Naive thymus-derived CD8-positive, alpha-beta T cell (primary cell): ENCODE data around the gene AIP. TPM values are rescaled to one million over a fixed set of nuclear protein-coding genes. Genes with fewer than 3 reads are reported as not detected.

ENCODE experiments used
- ATAC-seq, 2 donors: fragments of 150-1000 bp; cut with Tn5 transposase in 1 of 2; sonication (Bioruptor Pico), chemical (Tn5 transposase) in 1 of 2; 1 replicate in 1 of 2; 2 replicates in 1 of 2; pipeline ENCODE4 v1.10.0; 2021; ENCODE audit warnings: mild to moderate bottlenecking in 2 of 2, moderate library complexity in 2 of 2
- POLR2A ChIA-PET: fragments of 350-600 bp; sonication (Branson Sonifier 250); formaldehyde crosslinking; loops from one replicate; lab custom pipeline; 2021; ENCODE audit warnings: antibody characterized with exemption; lab: Charles Lee
- DNase-seq, 10 donors: peaks; one replicate each; pipeline versions ENCODE4 v3.0.0 to v3.0.0-alpha.2; 2020 to 2022
- H3K27ac Mint-ChIP-seq, 10 donors: one replicate each; pipeline ENCODE4 v1.8.0; 2020 to 2022; ENCODE audit warnings: mild to moderate bottlenecking in 10 of 10, mixed read lengths in 10 of 10, moderate library complexity in 4 of 10, inconsistent platforms in 1 of 10
- H3K27me3 Mint-ChIP-seq, 5 donors: one replicate each; pipeline ENCODE4 v1.8.0; 2021 to 2022; ENCODE audit warnings: mixed read lengths in 5 of 5
- H3K36me3 Mint-ChIP-seq, 3 donors: one replicate each; pipeline ENCODE4 v1.8.0; 2020 to 2022; ENCODE audit warnings: mixed read lengths in 3 of 3, mild to moderate bottlenecking in 2 of 3, inconsistent platforms in 1 of 3
- H3K4me1 Mint-ChIP-seq, 4 donors: one replicate each; pipeline ENCODE4 v1.8.0; 2021 to 2022; ENCODE audit warnings: mixed read lengths in 4 of 4
- H3K4me3 Mint-ChIP-seq, 10 donors: one replicate each; pipeline ENCODE4 v1.8.0; 2020 to 2022; ENCODE audit warnings: mild to moderate bottlenecking in 10 of 10, mixed read lengths in 10 of 10, moderate library complexity in 6 of 10, inconsistent platforms in 1 of 10
- H3K9me3 Mint-ChIP-seq, 9 donors: one replicate each; pipeline ENCODE4 v1.8.0; 2020 to 2022; ENCODE audit warnings: mixed read lengths in 9 of 9, mild to moderate bottlenecking in 3 of 9, inconsistent platforms in 1 of 9, moderate library complexity in 1 of 9
- polyA plus RNA-seq, 3 donors: library from polyadenylated mRNA; unstranded; fragments of 300-500 nt; fragmentation: Illumina TruSeq; gene quantifications; one replicate each; pipeline ENCODE4 v1.2.3, GENCODE V29; 2021
- total RNA-seq, 8 experiments: library from RNA in 2 of 8; stranded (reverse) in 2 of 8; gene quantifications; one replicate each; pipeline ENCODE4 v1.2.3 and lab custom pipeline; 2021 to 2026

AIP gene
- total and polyA plus RNA-seq, 5 experiments from 2014 or later, result 136 to 169 (median 146) TPM

- POLR2A ChIA-PET, result interaction anchor here (1.1 to 31.8 kb wide), 16 partner anchors 18 to 171 kb away, joined by 3 to 2390 read pairs (median 10); partner anchors contain the start of genes AIP, CABP4, CARNS1 and CDK2AP2
- ATAC-seq (peak; percentile 44 to 47), DNase-seq (peak; percentile 59 to 83 (median 72))
- H3K4me1 Mint-ChIP-seq, result peaks cover 35 to 81% (median 70%) of the 10 kb centered on the region in 4 donors
- H3K27ac Mint-ChIP-seq, result peak overlapping the region; percentile 92 to 97 (median 95)
- peak overlapping the region; percentile 93 to 100 (median 96) for H3K4me3 Mint-ChIP-seq
- no peaks in the 10 kb centered on the region for H3K9me3 Mint-ChIP-seq
- H3K36me3 Mint-ChIP-seq, result peaks cover 0 to 22% (median 4%) of the 10 kb centered on the region in 3 donors
- H3K27me3 Mint-ChIP-seq, result no peaks in the 10 kb centered on the region
Observed at GRCh38 chr11:67438158-67438902, 44.5 kb upstream of the AIP start.

DNA sequence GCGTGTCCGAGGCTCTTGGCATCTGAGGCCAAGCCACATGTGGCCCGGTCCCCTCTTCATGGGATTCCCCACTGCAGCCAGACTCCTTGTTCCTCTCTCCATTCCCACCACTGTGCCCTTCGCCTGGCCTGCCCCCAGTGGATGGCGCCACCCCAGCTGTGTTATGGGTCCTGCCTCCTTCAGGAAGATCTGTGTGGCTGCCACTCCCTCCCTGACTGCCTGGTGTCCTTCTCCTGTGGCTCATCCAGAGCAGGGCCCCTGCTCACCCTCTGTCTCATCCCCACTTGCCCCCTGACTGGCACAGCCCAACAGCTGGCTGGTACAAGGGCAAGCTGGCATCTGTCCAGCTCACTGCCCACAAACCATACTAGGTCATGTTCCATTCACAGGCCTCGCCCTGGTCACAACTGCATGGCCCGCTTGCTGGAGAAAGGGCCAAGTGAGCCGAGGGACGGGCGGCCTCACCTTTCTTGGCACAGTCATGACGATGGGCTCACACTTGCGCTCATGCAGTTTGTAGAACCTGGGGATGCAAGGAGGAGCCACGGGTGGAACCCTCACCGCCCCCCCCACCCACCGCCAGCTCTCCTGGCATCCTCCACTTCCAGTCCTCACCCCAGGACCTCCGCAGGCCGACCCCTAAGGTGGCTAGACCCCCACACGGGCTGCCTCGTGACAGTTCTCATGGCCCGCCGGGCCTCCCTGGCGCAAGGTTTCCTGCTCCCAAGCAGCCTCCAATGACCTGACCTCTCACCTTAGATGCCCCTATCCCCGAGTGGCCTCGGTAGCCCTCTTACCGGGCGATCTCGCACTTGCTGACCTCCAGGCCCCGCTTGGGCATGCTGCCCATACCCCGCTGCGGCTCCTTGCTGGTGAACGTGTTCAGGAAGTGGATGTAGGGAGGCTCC lies 43.3 kb upstream of the AIP start:
- Mint-ChIP-seq H3K36me3 (peaks cover 0 to 18% (median 4%) of the 10 kb centered on the region in 3 donors), H3K27me3 (no peaks in the 10 kb centered on the region), H3K4me1 (peaks cover 31 to 79% (median 68%) of the 10 kb centered on the region in 4 donors), H3K27ac (peak overlapping the region; percentile 91 to 97 (median 94)), H3K4me3 (peak overlapping the region; percentile 82 to 100 (median 96)), H3K9me3 (no peaks in the 10 kb centered on the region)
- no peak for ATAC-seq
- peak in 4 of 10 donors; percentile 22 to 35 (median 27) for DNase-seq
- POLR2A ChIA-PET, result interaction anchor here (0.9 to 31.8 kb wide), 8 partner anchors 17 to 136 kb away, joined by 3 to 2390 read pairs (median 79); partner anchors contain the start of genes AIP, CABP4, CARNS1 and CDK2AP2

GRCh38 chr11:67440229-67441097 lies 42.4 kb upstream of the AIP start:
- Mint-ChIP-seq H3K36me3 (peaks cover 0 to 10% (median 4%) of the 10 kb centered on the region in 3 donors), H3K27ac (peak overlapping the region; percentile 91 to 97 (median 94)), H3K4me3 (peak overlapping the region; percentile 79 to 100 (median 96)), H3K27me3 (no peaks in the 10 kb centered on the region), H3K4me1 (peaks cover 35 to 81% (median 70%) of the 10 kb centered on the region in 4 donors), H3K9me3 (no peaks in the 10 kb centered on the region)
- peak in 3 of 10 donors; percentile 21 to 32 (median 27) for DNase-seq
- POLR2A ChIA-PET, result interaction anchor here (0.9 to 31.8 kb wide), 8 partner anchors 8 to 90 kb away, joined by 3 to 2390 read pairs (median 10); partner anchors contain the start of genes AIP, CABP4, CARNS1 and CORO1B
- no peak for ATAC-seq

DNA sequence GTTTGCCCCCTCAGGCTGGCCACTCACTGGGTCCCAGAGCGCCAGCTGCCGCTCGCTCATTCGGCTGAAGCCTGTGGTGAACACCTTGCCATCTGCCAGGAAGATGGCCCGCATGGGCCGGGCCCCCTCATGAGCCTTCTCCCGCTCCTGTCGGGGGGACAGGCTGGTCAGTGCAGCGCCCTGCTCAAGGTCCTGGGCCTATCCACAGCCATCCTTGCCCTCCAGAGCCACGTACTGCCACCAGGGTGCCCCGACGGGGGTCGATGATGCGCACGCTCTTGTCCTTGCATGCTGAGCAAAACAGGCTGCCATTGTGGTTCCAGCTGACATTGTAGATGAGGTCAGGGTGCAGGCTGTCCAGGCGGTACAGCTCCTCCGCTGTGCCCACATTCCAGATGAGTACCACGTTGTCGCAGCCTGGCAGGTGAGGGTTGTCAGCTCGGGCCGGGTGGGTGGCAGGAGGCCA lies 41.7 kb upstream of the AIP start:
- no peaks in the 10 kb centered on the region for H3K9me3 Mint-ChIP-seq
- ATAC-seq (no peak), DNase-seq (peak in 2 of 10 donors; percentile 37 to 42)
- POLR2A ChIA-PET, result interaction anchor here (0.9 to 31.8 kb wide), 8 partner anchors 9 to 91 kb away, joined by 3 to 2390 read pairs (median 10); partner anchors contain the start of genes AIP, CABP4, CARNS1 and CORO1B
- H3K4me3 Mint-ChIP-seq, result peak overlapping the region in 9 of 10 donors; percentile 16 to 96 (median 49)
- peak overlapping the region; percentile 74 to 97 (median 94) for H3K27ac Mint-ChIP-seq
- H3K27me3 Mint-ChIP-seq, result no peaks in the 10 kb centered on the region
- H3K4me1 Mint-ChIP-seq, result peaks cover 39 to 81% (median 73%) of the 10 kb centered on the region in 4 donors
- H3K36me3 Mint-ChIP-seq, result peaks cover 0 to 9% (median 4%) of the 10 kb centered on the region in 3 donors

DNA sequence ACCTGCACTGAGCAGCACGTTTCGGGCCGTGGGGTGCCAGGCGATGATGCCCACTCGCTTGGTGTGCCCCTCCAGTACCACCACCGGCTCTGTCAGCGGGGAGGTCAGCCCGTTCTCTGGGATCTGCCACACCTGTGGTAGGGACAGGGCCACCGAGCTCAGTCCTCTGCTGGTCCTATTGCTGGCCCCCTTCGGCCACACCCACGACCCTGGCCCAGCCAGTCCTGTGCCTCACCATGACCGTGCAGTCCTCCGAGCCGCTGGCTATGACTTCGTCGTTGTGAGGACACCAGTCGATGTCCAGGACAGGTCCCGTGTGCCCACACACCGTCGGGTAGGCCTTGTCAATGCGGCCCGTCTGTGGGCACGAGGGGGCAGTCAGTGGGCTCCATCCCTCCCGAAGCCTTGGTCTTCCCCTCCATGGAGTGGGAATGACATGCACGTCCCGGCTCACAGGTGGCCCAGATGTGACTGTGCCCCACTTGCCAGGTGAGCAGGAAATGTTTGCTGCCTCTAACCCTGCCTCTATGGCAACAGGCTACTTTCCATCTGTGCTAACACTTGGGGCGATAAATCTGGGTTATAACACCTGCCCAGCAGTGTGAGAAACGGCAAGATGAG lies 41.0 kb upstream of the AIP start:
- POLR2A ChIA-PET, result interaction anchor here (0.9 to 31.8 kb wide), 8 partner anchors 10 to 92 kb away, joined by 3 to 2390 read pairs (median 10); partner anchors contain the start of genes AIP, CABP4, CARNS1 and CORO1B
- Mint-ChIP-seq H3K4me3 (peak overlapping the region; percentile 50 to 96 (median 68)), H3K4me1 (peaks cover 38 to 81% (median 74%) of the 10 kb centered on the region in 4 donors), H3K9me3 (no peaks in the 10 kb centered on the region), H3K36me3 (peaks cover 0 to 3% (median 0%) of the 10 kb centered on the region in 3 donors), H3K27me3 (no peaks in the 10 kb centered on the region), H3K27ac (peak overlapping the region; percentile 90 to 97 (median 92))
- DNase-seq (peak in 2 of 10 donors; percentile 57 to 63), ATAC-seq (peak; percentile 5 to 38)

GRCh38 chr11:67442504-67443404 lies 40.1 kb upstream of the AIP start:
- peak overlapping the region; percentile 59 to 83 (median 74) for H3K4me3 Mint-ChIP-seq
- H3K27me3 Mint-ChIP-seq, result no peaks in the 10 kb centered on the region
- POLR2A ChIA-PET, result interaction anchor here (0.6 to 28.8 kb wide), 13 partner anchors 8 to 51 kb away, joined by 3 to 780 read pairs (median 20); partner anchors contain the start of genes CABP4, CARNS1, PPP1CA and PTPRCAP
- ATAC-seq (peak in 1 of 2 donors; percentile 0), DNase-seq (peak in 2 of 10 donors; percentile 25 to 30)
- no peaks in the 10 kb centered on the region for H3K36me3 Mint-ChIP-seq
- peaks cover 37 to 85% (median 78%) of the 10 kb centered on the region in 4 donors for H3K4me1 Mint-ChIP-seq
- no peaks in the 10 kb centered on the region for H3K9me3 Mint-ChIP-seq
- peak overlapping the region; percentile 89 to 97 (median 92) for H3K27ac Mint-ChIP-seq

DNA sequence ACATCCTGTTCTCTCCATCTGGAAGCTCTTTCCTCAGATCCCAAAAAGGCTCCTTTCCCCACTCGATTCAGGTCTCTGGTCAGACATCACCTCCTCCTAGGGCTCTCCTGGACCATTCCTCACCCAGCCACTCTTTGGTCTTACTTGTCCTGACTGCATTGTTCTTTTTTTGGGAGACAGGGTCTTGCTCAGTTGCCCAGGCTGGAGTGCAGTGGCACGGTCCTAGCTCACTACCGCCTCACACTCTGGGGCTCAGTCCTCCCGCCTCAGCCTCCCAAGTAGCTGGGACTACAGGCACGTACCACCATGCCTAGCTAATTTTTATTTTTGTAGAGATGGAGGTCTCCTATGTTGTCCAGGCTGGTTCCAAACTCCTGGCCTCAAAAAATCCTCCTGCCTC lies 37.3 kb upstream of the AIP start:
- H3K36me3 Mint-ChIP-seq, result no peaks in the 10 kb centered on the region
- POLR2A ChIA-PET, result interaction anchor here (0.9 to 28.8 kb wide), 12 partner anchors 10 to 102 kb away, joined by 3 to 780 read pairs (median 19); partner anchors contain the start of genes AIP, CABP4, CARNS1 and PPP1CA
- H3K27ac Mint-ChIP-seq, result peak overlapping the region; percentile 90 to 97 (median 93)
- no peaks in the 10 kb centered on the region for H3K9me3 Mint-ChIP-seq
- H3K27me3 Mint-ChIP-seq, result no peaks in the 10 kb centered on the region
- ATAC-seq (no peak), DNase-seq (no peak)
- H3K4me1 Mint-ChIP-seq, result peaks cover 30 to 87% (median 78%) of the 10 kb centered on the region in 4 donors
- H3K4me3 Mint-ChIP-seq, result peak overlapping the region in 9 of 10 donors; percentile 65 to 88 (median 82)

- DNase-seq (no peak), ATAC-seq (no peak)
- Mint-ChIP-seq H3K27me3 (no peaks in the 10 kb centered on the region), H3K9me3 (no peaks in the 10 kb centered on the region), H3K4me1 (peaks cover 22 to 74% (median 59%) of the 10 kb centered on the region in 4 donors), H3K36me3 (no peaks in the 10 kb centered on the region), H3K27ac (peak overlapping the region in 7 of 10 donors; percentile 12 to 73 (median 63)), H3K4me3 (peak overlapping the region in 1 of 10 donors; percentile 6)
- POLR2A ChIA-PET, result interaction anchor here (0.6 to 28.8 kb wide), 12 partner anchors 8 to 1949 kb away, joined by 3 to 780 read pairs (median 4); partner anchors contain the start of genes MALAT1, PPP1CA, PTPRCAP and RAD9A
Observed at GRCh38 chr11:67448220-67448609, 34.6 kb upstream of the AIP start.

DNA sequence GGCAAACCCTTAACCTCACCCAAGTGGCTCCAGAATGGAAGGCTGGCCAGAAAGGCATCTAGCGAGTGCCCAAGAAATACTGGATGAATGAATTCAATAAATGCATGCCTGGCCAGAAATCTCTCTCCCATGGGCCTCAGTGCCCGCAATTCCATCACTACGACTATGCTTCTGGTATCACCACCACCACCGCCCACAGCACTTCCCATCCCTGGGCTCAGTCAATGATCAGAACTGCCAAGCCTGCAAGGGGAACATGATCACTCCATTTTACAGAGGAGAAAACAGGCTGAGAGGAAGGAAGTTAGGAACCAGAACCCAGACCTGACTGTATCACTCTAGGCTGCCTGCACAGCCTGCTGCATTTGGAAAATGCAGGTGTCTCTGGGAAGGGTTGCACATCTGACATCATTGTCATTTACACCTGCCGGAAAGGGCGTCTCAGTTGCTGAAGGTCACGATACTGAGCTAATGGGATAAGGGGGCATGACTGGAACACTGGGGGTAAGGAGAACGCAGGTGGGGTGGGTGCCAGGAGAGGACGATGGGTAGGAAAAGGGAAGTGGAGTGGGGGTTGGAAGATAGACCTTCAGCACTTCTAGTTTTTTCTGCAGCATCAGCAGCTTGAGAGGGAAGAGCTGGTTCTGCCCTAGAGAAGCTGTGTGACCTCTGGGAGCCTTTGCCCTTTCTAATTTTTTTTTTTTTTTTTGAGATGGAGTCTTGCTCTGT lies 33.5 kb upstream of the AIP start:
- H3K4me1 Mint-ChIP-seq, result peaks cover 22 to 67% (median 52%) of the 10 kb centered on the region in 4 donors
- H3K4me3 Mint-ChIP-seq, result peak overlapping the region in 4 of 10 donors; percentile 10 to 26 (median 14)
- peak overlapping the region in 9 of 10 donors; percentile 31 to 82 (median 69) for H3K27ac Mint-ChIP-seq
- H3K9me3 Mint-ChIP-seq, result no peaks in the 10 kb centered on the region
- ATAC-seq (no peak), DNase-seq (no peak)
- POLR2A ChIA-PET, result interaction anchor here (0.6 to 28.8 kb wide), 11 partner anchors 13 to 105 kb away, joined by 3 to 780 read pairs (median 5); partner anchors contain the start of genes PPP1CA, PTPRCAP, RPS6KB2 and TMEM134
- H3K27me3 Mint-ChIP-seq, result no peaks in the 10 kb centered on the region
- H3K36me3 Mint-ChIP-seq, result no peaks in the 10 kb centered on the region
